Measurements from ENCODE around the gene MTERF4. TPM values are rescaled to one million over a fixed set of nuclear protein-coding genes. Genes with fewer than 3 reads are reported as not detected.

The MTERF4 gene
- 14.0 and 20.3 TPM in 2 replicates for total RNA-seq

GRCh38 chr2:241102239-241102803 lies at the start of gene MTERF4:
Gene MTERF4, minus strand, starts transcription at chr2:241102287. Its CDS starts 14 bp downstream, at chr2:241102273.

GRCh38 chr2:241149925-241150659 lies 48.0 kb upstream of the MTERF4 start, which contains the start of gene PPP1R7:
Gene PPP1R7, plus strand, starts transcription at chr2:241150467. Its CDS starts 29 bp downstream, at chr2:241150496.

GRCh38 chr2:241148891-241149674 lies 47.0 kb upstream of the MTERF4 start, which contains the start of gene PASK:
Gene PASK, minus strand, starts transcription at chr2:241149472. Its CDS starts 6,440 bp downstream, at chr2:241143032.

Other genes starting within 250 kb of the MTERF4 start
- not detected in 2 replicates for gene AGXT, start 233.5 kb downstream of the MTERF4 start, total RNA-seq
- gene MAB21L4, start 206.1 kb downstream of the MTERF4 start, total RNA-seq, result 15.4 and 20.7 TPM in 2 replicates
- gene CROCC2, start 196.0 kb downstream of the MTERF4 start, total RNA-seq, result not detected in 2 replicates
- 0.05 and 0.14 TPM in 2 replicates for gene SNED1, start 103.7 kb downstream of the MTERF4 start, total RNA-seq
- gene PASK, start 47.2 kb upstream of the MTERF4 start, total RNA-seq, result 6.5 and 8.3 TPM in 2 replicates
- gene PPP1R7, start 48.2 kb upstream of the MTERF4 start, total RNA-seq, result 77.1 and 79.2 TPM in 2 replicates
- gene ANO7, start 86.4 kb upstream of the MTERF4 start, total RNA-seq, result 0.79 and 1.1 TPM in 2 replicates
- gene HDLBP, start 213.4 kb upstream of the MTERF4 start, total RNA-seq, result 322 and 418 TPM in 2 replicates
- 207 and 226 TPM in 2 replicates for gene SEPTIN2, start 213.6 kb upstream of the MTERF4 start, total RNA-seq

All from airway epithelial cell (primary cell).